Measurements from ENCODE around the gene GP1BA.

- no peak for TF ChIP-seq CTCF (IDR thresholded peaks at IDR 0.05)
- no peak for TF ChIP-seq ZFX (IDR thresholded peaks at IDR 0.05; ENCODE audit: borderline replicate concordance)
Observed at GRCh38 chr17:4945944-4946280, 13.8 kb downstream of the GP1BA start.
